ENCODE data around the gene GPHN. TPM values are rescaled to one million over a fixed set of nuclear protein-coding genes. Genes with fewer than 3 reads are reported as not detected.
A peak's percentile ranks its signal among the peaks of the same experiment; 100 is the strongest.
"Not testable (repeated sequence)": the region's sequence is repeated elsewhere in the genome, so short reads cannot be mapped to it uniquely, and the experiment has no call there.

The GPHN gene
- total and polyA plus RNA-seq, 2 experiments from 2014 or later = 15.1 to 20.1 TPM

DNA sequence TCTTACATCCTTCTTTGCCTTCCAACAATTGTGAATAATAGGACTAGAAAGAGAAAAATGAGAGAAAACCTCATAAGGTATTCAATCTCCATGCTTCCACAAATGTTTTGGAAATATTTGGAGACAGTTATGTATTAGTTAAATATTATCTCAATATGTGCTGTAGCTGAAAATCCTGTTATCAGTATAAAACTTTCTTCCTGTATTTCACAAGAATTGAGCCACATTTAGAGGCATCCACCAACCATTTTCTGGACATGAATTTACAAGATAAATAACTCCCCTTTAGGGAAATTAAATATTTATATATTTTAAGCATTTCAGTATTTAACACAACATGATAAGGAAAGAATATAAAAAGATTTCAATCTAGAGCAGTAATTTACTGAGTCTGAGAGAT is 200.3 kb downstream of the GPHN start:
- H3K27ac ChIP-seq = no peak overlapping the region
- TF ChIP-seq, protein P1, sequence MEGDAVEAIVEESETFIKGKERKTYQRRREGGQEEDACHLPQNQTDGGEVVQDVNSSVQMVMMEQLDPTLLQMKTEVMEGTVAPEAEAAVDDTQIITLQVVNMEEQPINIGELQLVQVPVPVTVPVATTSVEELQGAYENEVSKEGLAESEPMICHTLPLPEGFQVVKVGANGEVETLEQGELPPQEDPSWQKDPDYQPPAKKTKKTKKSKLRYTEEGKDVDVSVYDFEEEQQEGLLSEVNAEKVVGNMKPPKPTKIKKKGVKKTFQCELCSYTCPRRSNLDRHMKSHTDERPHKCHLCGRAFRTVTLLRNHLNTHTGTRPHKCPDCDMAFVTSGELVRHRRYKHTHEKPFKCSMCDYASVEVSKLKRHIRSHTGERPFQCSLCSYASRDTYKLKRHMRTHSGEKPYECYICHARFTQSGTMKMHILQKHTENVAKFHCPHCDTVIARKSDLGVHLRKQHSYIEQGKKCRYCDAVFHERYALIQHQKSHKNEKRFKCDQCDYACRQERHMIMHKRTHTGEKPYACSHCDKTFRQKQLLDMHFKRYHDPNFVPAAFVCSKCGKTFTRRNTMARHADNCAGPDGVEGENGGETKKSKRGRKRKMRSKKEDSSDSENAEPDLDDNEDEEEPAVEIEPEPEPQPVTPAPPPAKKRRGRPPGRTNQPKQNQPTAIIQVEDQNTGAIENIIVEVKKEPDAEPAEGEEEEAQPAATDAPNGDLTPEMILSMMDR (IDR thresholded peaks at IDR 0.05; ENCODE audit: low read depth, low read length) = no peak

DNA sequence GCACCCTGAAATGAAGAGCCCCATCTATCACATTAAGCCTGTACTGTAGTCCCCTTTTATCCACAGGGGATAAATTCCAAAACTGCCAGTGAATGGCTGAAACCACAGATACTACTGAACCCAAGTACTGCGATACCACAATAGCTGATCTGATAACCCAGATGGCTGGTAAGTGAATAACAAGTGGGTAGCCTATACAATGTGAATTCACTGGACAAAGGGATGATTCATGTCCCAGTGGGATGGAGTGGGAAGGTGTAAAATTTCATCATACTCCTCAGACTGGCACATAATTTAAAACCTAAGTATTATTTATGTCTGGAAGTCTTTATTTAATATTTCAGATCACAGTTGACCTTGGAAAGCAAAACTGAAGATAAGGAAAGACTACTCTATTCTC is 201.3 kb downstream of the GPHN start:
- no peak overlapping the region for H3K27ac ChIP-seq
- H3K36me3 ChIP-seq = no peaks in the 10 kb centered on the region
- no peaks in the 10 kb centered on the region for H3K27me3 ChIP-seq
- no peaks in the 10 kb centered on the region for H3K4me1 ChIP-seq (ENCODE audit: low read depth)
- TF ChIP-seq, protein P1 (IDR thresholded peaks at IDR 0.05; ENCODE audit: low read depth, low read length) = no peak
- DNase-seq (ENCODE audit: low read depth in 1 of 2, low spot score in 1 of 2) = peak in 1 of 2 donors; percentile 59
- no peaks in the 10 kb centered on the region for H3K9me3 ChIP-seq (ENCODE audit: low read depth)
- no peak overlapping the region for H3K4me3 ChIP-seq

More for the DNA sequence above, 200.3 kb downstream of the GPHN start:
- no peaks in the 10 kb centered on the region for H3K9me3 ChIP-seq (ENCODE audit: low read depth)
- no peaks in the 10 kb centered on the region for H3K36me3 ChIP-seq
- H3K27me3 ChIP-seq = no peaks in the 10 kb centered on the region
- H3K4me1 ChIP-seq (ENCODE audit: low read depth) = no peaks in the 10 kb centered on the region
- DNase-seq (ENCODE audit: low read depth in 1 of 2, low spot score in 1 of 2) = peak in 1 of 2 donors; percentile 38
- no peak overlapping the region for H3K4me3 ChIP-seq

DNA sequence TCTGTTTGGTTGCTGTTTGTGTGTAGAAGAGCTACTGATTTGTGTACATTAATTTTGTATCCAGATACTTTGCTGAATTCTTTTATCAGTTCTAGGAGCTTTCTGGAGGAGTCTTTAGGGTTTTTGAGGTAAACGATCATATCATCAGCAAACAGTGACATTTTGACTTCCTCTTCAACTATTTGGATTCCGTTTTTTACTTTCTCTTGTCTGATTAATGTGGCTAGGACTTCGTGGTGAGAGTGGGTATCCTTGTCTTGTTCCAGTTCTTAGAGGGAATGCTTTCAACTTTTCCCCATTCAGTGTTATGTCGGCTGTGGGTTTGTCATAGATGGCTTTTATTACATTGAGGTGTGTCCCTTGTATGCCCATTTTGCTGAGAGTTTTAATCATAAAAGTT is 206.3 kb downstream of the GPHN start:
- not testable (repeated sequence) for H3K27me3 ChIP-seq; H3K9me3 ChIP-seq (ENCODE audit: low read depth); H3K4me1 ChIP-seq (ENCODE audit: low read depth); DNase-seq (ENCODE audit: low read depth in 1 of 2, low spot score in 1 of 2); H3K27ac ChIP-seq; H3K4me3 ChIP-seq; H3K36me3 ChIP-seq

DNA sequence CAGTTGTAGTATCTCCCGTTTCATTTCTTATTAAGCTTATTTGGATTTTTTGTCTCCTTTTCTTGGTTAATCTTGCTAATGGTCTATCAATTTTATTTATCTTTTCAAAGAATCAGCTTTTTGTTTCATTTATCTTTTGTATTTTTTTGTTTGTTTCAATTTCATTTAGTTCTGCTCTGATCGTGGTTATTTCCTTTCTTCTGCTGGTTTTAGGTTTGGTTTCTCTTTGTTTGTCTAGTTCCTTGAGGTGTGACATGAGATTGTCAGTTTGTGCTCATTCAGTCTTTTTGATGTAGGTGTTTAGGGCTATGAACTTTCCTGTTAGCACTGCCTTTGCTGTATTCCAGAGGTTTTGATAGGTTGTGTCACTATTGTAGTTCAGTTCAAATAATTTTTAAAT is 207.4 kb downstream of the GPHN start:
- not testable (repeated sequence) for H3K9me3 ChIP-seq (ENCODE audit: low read depth); H3K4me3 ChIP-seq; H3K27me3 ChIP-seq; H3K4me1 ChIP-seq (ENCODE audit: low read depth); H3K36me3 ChIP-seq; DNase-seq (ENCODE audit: low read depth in 1 of 2, low spot score in 1 of 2); H3K27ac ChIP-seq

DNA sequence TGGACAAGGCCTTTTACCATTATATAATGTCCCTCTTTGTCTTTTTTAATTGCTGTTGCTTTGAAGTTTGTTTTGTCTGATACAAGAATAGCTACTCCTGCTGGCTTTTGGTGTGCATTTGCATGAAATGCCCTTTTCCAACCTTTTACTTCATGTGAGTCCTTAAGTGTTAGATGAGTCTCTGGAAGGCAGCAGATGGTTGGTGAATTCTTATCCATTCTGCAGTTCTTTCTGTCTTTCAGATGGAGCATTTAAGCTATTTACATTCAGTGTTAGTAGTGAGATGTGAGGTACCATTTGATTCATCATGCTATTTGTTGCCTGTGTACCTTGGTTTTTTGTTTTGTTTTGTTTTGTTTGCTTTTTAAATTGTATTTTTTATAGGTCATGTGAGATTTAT is 208.3 kb downstream of the GPHN start:
- TF ChIP-seq, protein P1 (IDR thresholded peaks at IDR 0.05; ENCODE audit: low read depth, low read length) = no peak

DNA sequence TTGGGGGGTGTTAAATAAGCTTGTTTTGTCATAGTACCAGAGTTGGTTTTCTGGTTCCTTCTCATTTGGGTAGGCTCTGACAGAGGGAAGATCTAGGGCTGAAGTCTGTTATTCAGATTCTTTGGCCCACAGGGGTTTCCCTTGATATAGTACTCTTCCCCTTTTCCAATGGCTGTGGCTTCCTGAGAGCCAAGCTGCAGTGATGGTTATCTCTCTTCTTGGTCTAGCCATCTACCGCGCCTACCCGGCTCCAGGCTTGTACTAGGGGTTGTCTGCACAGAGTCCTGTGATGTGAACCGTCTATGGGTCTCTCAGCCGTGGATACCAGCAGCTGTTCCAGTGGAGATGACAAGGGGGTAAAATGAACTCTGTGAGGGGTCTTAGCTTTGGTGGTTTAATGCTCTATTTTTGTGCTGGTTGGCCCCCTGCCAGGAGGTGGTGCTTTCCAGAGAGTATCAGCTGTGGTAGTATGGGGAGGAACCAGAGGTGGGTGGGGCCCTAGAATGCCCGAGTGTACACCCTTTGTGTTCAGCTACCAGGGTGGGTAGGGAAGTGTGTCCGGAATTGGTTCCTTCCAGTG is 209.7 kb downstream of the GPHN start:
- no peak for DNase-seq (ENCODE audit: low read depth in 1 of 2, low spot score in 1 of 2)
- no peak overlapping the region for H3K4me3 ChIP-seq
- no peaks in the 10 kb centered on the region for H3K27me3 ChIP-seq
- H3K36me3 ChIP-seq = no peaks in the 10 kb centered on the region
- no peak overlapping the region for H3K27ac ChIP-seq
- no peaks in the 10 kb centered on the region for H3K9me3 ChIP-seq (ENCODE audit: low read depth)
- H3K4me1 ChIP-seq (ENCODE audit: low read depth) = no peaks in the 10 kb centered on the region
- TF ChIP-seq, protein P1 (IDR thresholded peaks at IDR 0.05; ENCODE audit: low read depth, low read length) = no peak

More for the DNA sequence above, 208.3 kb downstream of the GPHN start:
- Histone ChIP-seq H3K4me1 (ENCODE audit: low read depth) (no peaks in the 10 kb centered on the region), H3K27ac (no peak overlapping the region), H3K4me3 (no peak overlapping the region), H3K9me3 (ENCODE audit: low read depth) (no peaks in the 10 kb centered on the region), H3K36me3 (no peaks in the 10 kb centered on the region), H3K27me3 (no peaks in the 10 kb centered on the region)
- no peak for DNase-seq (ENCODE audit: low read depth in 1 of 2, low spot score in 1 of 2)

DNA sequence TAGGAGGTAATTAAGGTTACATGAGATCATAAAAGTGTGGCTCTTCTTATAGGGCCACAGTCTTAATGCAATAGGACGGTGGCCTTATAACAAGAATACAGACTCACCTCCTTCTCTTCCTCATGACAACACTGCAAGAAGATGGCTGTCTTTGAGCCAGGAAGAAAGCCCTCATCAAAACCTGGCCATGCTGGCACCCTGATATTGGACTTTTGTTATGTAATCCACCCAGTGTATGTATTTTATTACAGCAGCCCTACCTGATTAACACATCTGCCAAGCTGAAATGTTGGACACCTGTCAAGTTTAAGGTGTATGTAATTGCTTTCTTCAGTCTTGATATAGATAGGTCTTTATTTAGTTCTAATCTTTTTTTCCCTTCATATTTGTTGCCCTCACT is 217.0 kb downstream of the GPHN start:
- H3K36me3 ChIP-seq = no peaks in the 10 kb centered on the region
- no peak overlapping the region for H3K27ac ChIP-seq
- no peak overlapping the region for H3K4me3 ChIP-seq
- H3K27me3 ChIP-seq = no peaks in the 10 kb centered on the region
- TF ChIP-seq, protein P1 (IDR thresholded peaks at IDR 0.05; ENCODE audit: low read depth, low read length) = no peak
- H3K4me1 ChIP-seq (ENCODE audit: low read depth) = no peaks in the 10 kb centered on the region
- H3K9me3 ChIP-seq (ENCODE audit: low read depth) = no peaks in the 10 kb centered on the region
- no peak for DNase-seq (ENCODE audit: low read depth in 1 of 2, low spot score in 1 of 2)

DNA sequence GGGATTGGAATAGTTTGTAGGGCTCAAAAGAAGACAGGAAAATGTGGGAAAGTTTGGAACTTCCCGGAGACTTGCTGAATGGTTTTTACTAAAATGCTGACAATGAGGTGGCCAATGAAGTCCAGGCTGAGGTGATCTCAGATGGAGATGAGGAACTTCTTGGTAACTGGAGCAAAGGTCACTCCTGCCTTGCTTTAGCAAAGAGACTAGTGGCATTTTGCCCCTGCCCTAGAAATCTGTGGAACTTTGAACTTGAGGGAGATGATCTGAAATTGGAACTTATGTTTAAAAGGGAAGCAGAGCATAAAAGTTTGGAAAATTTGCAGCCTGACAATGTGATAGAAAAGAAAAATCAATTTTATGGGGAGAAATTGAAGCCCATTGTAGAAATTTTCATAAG is 223.4 kb downstream of the GPHN start:
- DNase-seq (ENCODE audit: low read depth in 1 of 2, low spot score in 1 of 2); H3K9me3 ChIP-seq (ENCODE audit: low read depth); H3K27ac ChIP-seq; H3K27me3 ChIP-seq; H3K4me1 ChIP-seq (ENCODE audit: low read depth); H3K4me3 ChIP-seq; H3K36me3 ChIP-seq: not testable (repeated sequence)

All from cardiac muscle cell (in vitro differentiated cells and primary cell).